WTC11 (cell line): ENCODE measurements around the gene PPCDC.

Experiments
- ATF1 ChIP-seq: sonication (generic); formaldehyde crosslinking; IDR thresholded peaks from 2 replicates; pipeline ENCODE4 v1.8.1; 2023; ENCODE audit warnings: mild to moderate bottlenecking, moderate library complexity, missing genetic modification reagents
- MYBL2 ChIP-seq: sonication (generic); formaldehyde crosslinking; IDR thresholded peaks from 2 replicates; pipeline ENCODE4 v1.8.1; 2023; ENCODE audit warnings: mild to moderate bottlenecking, moderate library complexity, missing genetic modification reagents
- SP1 ChIP-seq: sonication (generic); formaldehyde crosslinking; conservative IDR thresholded peaks from 2 replicates; pipeline ENCODE4 v1.8.1; 2022; ENCODE audit warnings: missing genetic modification reagents
- TF ChIP-seq, protein P1 (sequence below): fragments of 200-600 bp; IDR thresholded peaks from 2 replicates; pipeline ENCODE4 v1.8.0; 2022; ENCODE audit warnings: antibody characterized with exemption

DNA sequence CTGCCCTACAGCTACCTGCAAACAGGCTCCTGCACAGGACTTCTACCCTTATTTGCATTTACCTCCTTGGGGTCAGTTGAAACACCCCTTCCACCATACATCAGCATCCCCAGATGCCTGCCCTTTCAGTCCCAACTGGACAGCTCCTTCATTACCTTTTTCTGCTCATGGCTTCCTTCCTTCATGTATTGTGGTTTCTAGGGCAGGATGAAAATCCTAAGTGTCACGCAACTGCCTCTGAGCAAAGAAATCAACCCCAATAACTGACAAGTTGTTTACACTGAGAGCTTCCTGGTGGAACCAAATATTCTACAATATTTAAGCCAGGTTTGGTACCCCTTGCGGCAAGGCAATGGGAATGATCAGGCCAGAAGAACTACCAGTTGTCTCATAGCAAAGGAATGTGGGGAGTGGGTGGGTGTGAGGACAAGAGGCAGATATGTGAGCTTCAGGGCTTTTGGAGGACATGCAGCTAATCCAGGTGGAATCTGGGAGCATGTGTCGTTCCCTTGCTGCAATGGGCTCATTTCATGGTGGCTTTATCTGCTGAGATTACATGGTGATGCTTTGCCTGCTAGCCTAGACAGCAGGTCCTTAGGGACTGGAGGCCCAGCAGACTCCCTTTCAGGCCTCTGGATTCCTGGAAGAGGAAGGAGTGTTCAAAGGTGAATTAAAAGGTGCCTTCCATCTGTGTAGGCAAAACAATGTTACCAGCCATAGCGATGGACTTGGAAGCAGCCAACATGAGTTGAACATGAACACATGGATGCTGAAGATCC lies 34.9 kb downstream of the PPCDC start:
- TF ChIP-seq MYBL2 (CRISPR knock-in tag) = no peak
- TF ChIP-seq ATF1 (CRISPR knock-in tag) = no peak
- TF ChIP-seq, protein P1, sequence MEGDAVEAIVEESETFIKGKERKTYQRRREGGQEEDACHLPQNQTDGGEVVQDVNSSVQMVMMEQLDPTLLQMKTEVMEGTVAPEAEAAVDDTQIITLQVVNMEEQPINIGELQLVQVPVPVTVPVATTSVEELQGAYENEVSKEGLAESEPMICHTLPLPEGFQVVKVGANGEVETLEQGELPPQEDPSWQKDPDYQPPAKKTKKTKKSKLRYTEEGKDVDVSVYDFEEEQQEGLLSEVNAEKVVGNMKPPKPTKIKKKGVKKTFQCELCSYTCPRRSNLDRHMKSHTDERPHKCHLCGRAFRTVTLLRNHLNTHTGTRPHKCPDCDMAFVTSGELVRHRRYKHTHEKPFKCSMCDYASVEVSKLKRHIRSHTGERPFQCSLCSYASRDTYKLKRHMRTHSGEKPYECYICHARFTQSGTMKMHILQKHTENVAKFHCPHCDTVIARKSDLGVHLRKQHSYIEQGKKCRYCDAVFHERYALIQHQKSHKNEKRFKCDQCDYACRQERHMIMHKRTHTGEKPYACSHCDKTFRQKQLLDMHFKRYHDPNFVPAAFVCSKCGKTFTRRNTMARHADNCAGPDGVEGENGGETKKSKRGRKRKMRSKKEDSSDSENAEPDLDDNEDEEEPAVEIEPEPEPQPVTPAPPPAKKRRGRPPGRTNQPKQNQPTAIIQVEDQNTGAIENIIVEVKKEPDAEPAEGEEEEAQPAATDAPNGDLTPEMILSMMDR = no peak
- TF ChIP-seq SP1 (CRISPR knock-in tag) = no peak
